Upper lobe of left lung (tissue), 4 donors: Measurements from ENCODE around the gene PAPLN.

Experiments used
- CTCF ChIP-seq, 6 experiments: fragments of 450-650 bp in 4 of 6; fragments of 200-600 bp in 2 of 6; sonication (generic) in 2 of 6; IDR thresholded peaks; one replicate each; pipeline ENCODE4 v1.5.1; 2016 to 2019; ENCODE audit warnings: antibody characterized with exemption in 6 of 6
- EP300 ChIP-seq, 4 donors: sonication (generic); formaldehyde crosslinking; IDR thresholded peaks; one replicate each; pipeline ENCODE4 v1.5.1; 2017; ENCODE audit warnings: antibody characterized with exemption in 4 of 4, control low read depth in 2 of 4
- POLR2A ChIP-seq, 4 donors: fragments of 450-650 bp; IDR thresholded peaks; one replicate each; pipeline ENCODE4 v1.5.1; 2016 to 2017; ENCODE audit warnings: antibody characterized with exemption in 4 of 4, mild to moderate bottlenecking in 2 of 4
- POLR2AphosphoS5 ChIP-seq, 2 donors: sonication (generic); formaldehyde crosslinking; IDR thresholded peaks; one replicate each; pipeline ENCODE4 v1.5.1; 2017; ENCODE audit warnings: antibody characterized with exemption in 2 of 2

GRCh38 chr14:73208846-73209245, 28.5 kb upstream of the PAPLN start:
- TF ChIP-seq POLR2A (IDR thresholded peaks at IDR 0.05), result no peak
- TF ChIP-seq CTCF (IDR thresholded peaks at IDR 0.05), result no peak
- TF ChIP-seq EP300 (IDR thresholded peaks at IDR 0.05), result no peak
- TF ChIP-seq POLR2AphosphoS5 (IDR thresholded peaks at IDR 0.05), result no peak
